Pancreas (tissue), 10 donors: ENCODE measurements around the gene NUDT6. TPM values are rescaled to one million over a fixed set of nuclear protein-coding genes. Genes with fewer than 3 reads are reported as not detected.

Experiments
- ATAC-seq, 4 donors: fragments of 200-7000 bp; cut with Tn5 transposase; one replicate each; pipeline versions ENCODE4 v1.8.0 to v1.9.1; 2020; ENCODE audit warnings: mild to moderate bottlenecking in 4 of 4, moderate library complexity in 4 of 4
- DNase-seq, 6 donors: peaks; one replicate each; pipeline ENCODE4 v3.0.0-alpha.2; 2020
- FAIRE-seq: peaks from 2 replicates; lab custom pipeline; 2012; peaks lifted over from hg19 to GRCh38; lab: Jason Lieb, UNC
- H3K27ac ChIP-seq, 4 donors: fragments of 200-600 bp; sonication (generic); 1 replicate in 3 of 4; 2 replicates in 1 of 4; pipeline versions ENCODE4 v1.5.0 to v1.8.0; 2020
- H3K27me3 ChIP-seq, 4 donors: fragments of 200-600 bp; one replicate each; pipeline ENCODE4 v1.8.0; 2021
- H3K36me3 ChIP-seq, 3 donors: fragments of 200-600 bp; sonication (generic) in 1 of 3; one replicate each; pipeline versions ENCODE4 v1.5.0 to v1.8.0; 2020 to 2021
- H3K4me1 ChIP-seq, 3 donors: fragments of 200-600 bp; one replicate each; pipeline ENCODE4 v1.8.0; 2021
- H3K4me3 ChIP-seq, 4 donors: fragments of 200-600 bp; sonication (generic) in 2 of 4; one replicate each; pipeline versions ENCODE4 v1.5.0 to v1.8.0; 2020 to 2021
- H3K9me3 ChIP-seq, 4 donors: fragments of 200-600 bp; one replicate each; pipeline ENCODE4 v1.8.0; 2021
- CTCF ChIP-seq, 4 donors: fragments of 200-600 bp; sonication (generic) in 3 of 4; IDR thresholded peaks; one replicate each; pipeline versions ENCODE4 v1.5.0 to v1.8.0; 2021; ENCODE audit warnings: antibody characterized with exemption in 4 of 4
- WGBS, 2 donors: extraction: QIAGEN DNeasy Blood & Tissue Kit; methylation state at CpG; one replicate each; pipeline ENCODE4 v1.1.7; 2013; 5-methylcytosine and 5-hydroxymethylcytosine counted together
- intact Hi-C, 3 donors: fragments of 100-400 bp; cut with DNase I; formaldehyde crosslinking; loops; one replicate each; pipeline versions ENCODE4 v1.11.1 to v1.14.2; 2022
- polyA plus RNA-seq, 2 donors: library from polyadenylated mRNA; stranded (reverse); fragments of 200-250 nt; gene quantifications; one replicate each; pipeline ENCODE4 v1.2.3, GENCODE V29; 2013
- total RNA-seq, 6 donors: library from RNA; stranded (reverse); fragmentation: NEBNext Ultra II Directional in 4 of 6; extraction: Animal tissue kit (Norgen Biotek cat#: 25700) in 4 of 6; gene quantifications; one replicate each; pipeline versions ENCODE4 v1.2.1 to v1.2.4, GENCODE V29; 2021 to 2023
- donor health status: healthy with polysubstance abuse.
- donor health status: DM: no; HTN: no; CAD: no; lungs with moderate emphysema.
- donor health status: DM: no; HTN: no; CAD: no.
- donor health status: control.
- donor health status: control.
- donor health status: Bipolar disorder and iron deficiency.
- donor health status: DM: yes; HTN: yes; CAD: no.
- donor health status: DM: no; HTN: no; CAD: no.
- donor health status: DM: no; HTN: no; CAD: no.
- donor health status: DM: yes; HTN: yes; CAD: no.

Gene NUDT6
- 1 to 10 TPM; 1.6 to 3.0 (median 2.0) TPM for total RNA-seq
- polyA plus RNA-seq = 1 to 10 TPM; 6.8 to 8.2 TPM

GRCh38 chr4:122921971-122922876, at the start of gene NUDT6:
Gene NUDT6 (minus strand): TSS chr4:122922597. CDS start chr4:122922572, 25 bp downstream.
- FAIRE-seq (no peak), ATAC-seq (peak; percentile 82 to 93 (median 90)), DNase-seq (peak; percentile 37 to 72 (median 54))
- intact Hi-C loops = no loop called here
- Histone ChIP-seq H3K27ac (peak within 1 kb of the TSS; percentile 29 to 60 (median 46)), H3K36me3 (no peaks in the 10 kb centered on the region), H3K9me3 (no peaks in the 10 kb centered on the region), H3K4me1 (peaks cover 0 to 13% (median 0%) of the 10 kb centered on the region in 3 donors), H3K27me3 (no peaks in the 10 kb centered on the region), H3K4me3 (peak within 1 kb of the TSS; percentile 84 to 93 (median 85))
- WGBS, 2 donors = 0 to 1% methylated on average over 63 of the region's 63 CpGs
- no peak for TF ChIP-seq CTCF (IDR thresholded peaks at IDR 0.05)

GRCh38 chr4:122968227-122968812, 45.9 kb upstream of the NUDT6 start:
- WGBS, 2 donors = 66 to 71% methylated on average over 6 of the region's 6 CpGs
- H3K4me1 ChIP-seq = no peaks in the 10 kb centered on the region
- intact Hi-C loops = no loop called here
- H3K36me3 ChIP-seq = no peaks in the 10 kb centered on the region
- no peaks in the 10 kb centered on the region for H3K9me3 ChIP-seq
- ATAC-seq = no peak
- no peak overlapping the region for H3K27ac ChIP-seq
- TF ChIP-seq CTCF (IDR thresholded peaks at IDR 0.05) = no peak
- FAIRE-seq = no peak
- no peaks in the 10 kb centered on the region for H3K27me3 ChIP-seq
- no peak for DNase-seq
- no peak overlapping the region for H3K4me3 ChIP-seq

GRCh38 chr4:122967231-122967630, 44.8 kb upstream of the NUDT6 start:
- FAIRE-seq = no peak
- TF ChIP-seq CTCF (IDR thresholded peaks at IDR 0.05) = no peak

GRCh38 chr4:122966201-122966600, 43.8 kb upstream of the NUDT6 start:
- FAIRE-seq (no peak), ATAC-seq (no peak), DNase-seq (no peak)
- no peaks in the 10 kb centered on the region for H3K4me1 ChIP-seq
- H3K9me3 ChIP-seq = no peaks in the 10 kb centered on the region
- no peak overlapping the region for H3K27ac ChIP-seq
- 77 to 89% methylated on average over 4 of the region's 4 CpGs for WGBS, 2 donors
- intact Hi-C loops = no loop called here
- no peaks in the 10 kb centered on the region for H3K27me3 ChIP-seq
- H3K36me3 ChIP-seq = no peaks in the 10 kb centered on the region
- no peak overlapping the region for H3K4me3 ChIP-seq
- TF ChIP-seq CTCF (IDR thresholded peaks at IDR 0.05) = no peak

More at GRCh38 chr4:122967231-122967630, 44.8 kb upstream of the NUDT6 start:
- DNase-seq = no peak
- no peak overlapping the region for H3K27ac ChIP-seq
- H3K4me1 ChIP-seq = no peaks in the 10 kb centered on the region
- H3K36me3 ChIP-seq = no peaks in the 10 kb centered on the region
- no peaks in the 10 kb centered on the region for H3K27me3 ChIP-seq
- intact Hi-C loops = no loop called here
- 94 to 97% methylated on average over 3 of the region's 3 CpGs for WGBS, 2 donors
- no peak for ATAC-seq
- H3K4me3 ChIP-seq = no peak overlapping the region
- H3K9me3 ChIP-seq = no peaks in the 10 kb centered on the region
